IMR-90 (cell line): Measurements from ENCODE around the gene RELT.

Source experiments
- CTCF ChIP-seq: conservative IDR thresholded peaks from 2 replicates; pipeline ENCODE4 v1.5.1; 2012; ENCODE audit warnings: mild to moderate bottlenecking, low read depth, low read length, improper control_type of control experiment
- POLR2A ChIP-seq: IDR thresholded peaks from 2 replicates; pipeline ENCODE4 v1.6.1; 2012; ENCODE audit warnings: mild to moderate bottlenecking, low read depth, low read length
- RCOR1 ChIP-seq: IDR thresholded peaks from 2 replicates; pipeline ENCODE4 v1.6.1; 2012; ENCODE audit warnings: mild to moderate bottlenecking, low read length, improper control_type of control experiment; ENCODE audit not compliant: insufficient replicate concordance
- SMC3 ChIP-seq: fragments of 150-350 bp; IDR thresholded peaks from 2 replicates; pipeline ENCODE4 v1.6.1; 2016; ENCODE audit warnings: low read depth, mild to moderate bottlenecking, antibody characterized with exemption, low read length, moderate library complexity

GRCh38 chr11:73359930-73360742 is 16.1 kb upstream of the RELT start:
- peak; percentile 43 for TF ChIP-seq CTCF
- no peak for TF ChIP-seq RCOR1
- no peak for TF ChIP-seq POLR2A
- TF ChIP-seq SMC3: peak; percentile 42
